NCI-H526 (cell line): ENCODE results near the gene RPS21.

Source experiments
- DNase-seq, 2 experiments: peaks; one replicate each; lab custom pipeline; 2025; lab: John Stamatoyannopoulos, UW

The RPS21 gene

DNA sequence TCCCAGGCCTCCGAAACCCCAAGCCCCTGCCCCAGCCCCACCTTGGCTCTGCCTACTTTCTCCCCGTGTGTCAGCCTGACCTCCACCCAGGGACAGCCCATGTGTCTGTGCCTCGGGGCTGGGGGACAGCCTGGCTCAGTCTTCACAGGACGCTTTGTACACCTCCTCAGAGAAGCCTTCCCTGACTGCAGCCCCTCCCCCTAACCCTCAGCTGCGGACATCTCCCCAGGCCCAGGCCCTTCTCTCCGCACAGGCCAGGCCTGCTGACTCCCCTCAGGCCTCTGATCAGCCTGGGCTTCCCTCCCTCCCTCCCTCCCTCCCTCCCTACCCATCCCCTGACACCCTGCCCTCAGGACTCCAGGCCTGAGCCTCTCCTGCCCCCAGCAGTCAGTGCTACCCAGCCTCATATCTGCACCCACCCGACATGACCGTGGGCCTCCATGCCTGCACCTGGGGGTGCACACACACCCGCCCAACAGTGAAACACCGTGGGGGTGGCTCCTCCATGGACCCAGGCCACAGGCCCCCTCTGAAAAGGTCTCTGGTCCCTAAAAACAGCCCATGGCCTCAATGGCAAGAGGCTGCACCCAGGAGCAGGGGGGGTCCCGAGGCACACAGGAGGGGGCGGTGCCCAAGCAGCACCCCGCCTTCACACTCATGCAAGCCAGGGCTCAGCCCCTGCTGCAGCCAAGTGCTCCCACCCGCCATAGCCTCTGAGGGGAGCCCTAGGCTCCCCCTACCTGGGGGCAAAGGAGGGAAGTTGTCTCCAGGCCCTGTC, 32.7 kb upstream of the RPS21 start:
- DNase-seq, result no peak

GRCh38 chr20:62354811-62355341, 32.0 kb upstream of the RPS21 start:
- DNase-seq, result no peak

DNA sequence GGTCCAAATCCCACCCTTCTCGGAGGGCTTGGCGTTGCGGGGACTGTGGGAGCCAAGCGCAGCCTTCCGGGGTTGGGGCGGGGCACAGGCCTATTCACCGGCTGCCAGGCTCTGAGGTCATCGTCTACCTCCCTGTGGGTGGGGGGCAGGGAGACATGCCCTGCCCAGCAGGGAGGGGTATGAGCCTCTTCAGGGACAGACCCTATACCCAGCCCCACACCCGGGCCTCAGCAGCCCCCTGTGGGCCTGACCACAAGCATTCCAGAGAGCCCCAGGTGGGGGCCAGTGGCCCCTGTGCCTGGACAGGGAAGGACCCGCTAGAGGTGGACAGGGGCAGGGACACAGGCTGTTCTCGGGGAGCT, 31.4 kb upstream of the RPS21 start:
- DNase-seq, result no peak

DNA sequence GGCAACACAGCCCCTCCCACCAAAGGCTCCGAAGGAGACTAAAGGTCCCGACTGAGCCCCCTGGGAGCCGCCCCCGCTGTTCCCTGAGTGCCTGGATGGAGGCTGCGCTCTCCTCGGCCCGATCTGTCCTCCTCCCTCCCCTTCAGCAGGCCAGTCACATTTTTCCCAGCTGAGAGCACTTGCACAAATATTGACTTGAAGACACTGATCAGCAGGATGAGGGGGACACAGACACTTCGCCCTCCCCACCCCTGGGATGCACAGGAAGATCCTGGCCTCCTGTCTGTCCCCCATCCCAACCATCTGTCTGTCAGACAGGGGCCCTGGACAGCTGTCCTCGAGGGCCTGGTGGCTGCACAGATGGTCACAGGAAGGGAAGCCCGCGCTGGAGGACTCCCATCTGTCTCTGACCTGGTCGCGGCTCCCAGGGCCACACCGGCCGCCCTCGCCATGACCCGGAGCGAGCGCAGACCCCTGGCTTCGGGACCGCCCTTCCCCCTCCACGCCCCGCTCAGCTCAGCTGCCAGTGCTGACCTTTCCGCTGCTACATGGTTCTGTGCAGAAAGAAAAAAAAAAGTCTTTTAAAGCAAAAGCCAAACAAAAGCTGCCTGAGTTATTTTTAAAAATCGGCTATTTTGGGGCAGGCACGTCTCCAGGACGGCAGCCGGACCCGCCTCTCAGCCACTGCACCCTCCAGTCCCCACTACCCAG, 30.9 kb upstream of the RPS21 start:
- no peak for DNase-seq

DNA sequence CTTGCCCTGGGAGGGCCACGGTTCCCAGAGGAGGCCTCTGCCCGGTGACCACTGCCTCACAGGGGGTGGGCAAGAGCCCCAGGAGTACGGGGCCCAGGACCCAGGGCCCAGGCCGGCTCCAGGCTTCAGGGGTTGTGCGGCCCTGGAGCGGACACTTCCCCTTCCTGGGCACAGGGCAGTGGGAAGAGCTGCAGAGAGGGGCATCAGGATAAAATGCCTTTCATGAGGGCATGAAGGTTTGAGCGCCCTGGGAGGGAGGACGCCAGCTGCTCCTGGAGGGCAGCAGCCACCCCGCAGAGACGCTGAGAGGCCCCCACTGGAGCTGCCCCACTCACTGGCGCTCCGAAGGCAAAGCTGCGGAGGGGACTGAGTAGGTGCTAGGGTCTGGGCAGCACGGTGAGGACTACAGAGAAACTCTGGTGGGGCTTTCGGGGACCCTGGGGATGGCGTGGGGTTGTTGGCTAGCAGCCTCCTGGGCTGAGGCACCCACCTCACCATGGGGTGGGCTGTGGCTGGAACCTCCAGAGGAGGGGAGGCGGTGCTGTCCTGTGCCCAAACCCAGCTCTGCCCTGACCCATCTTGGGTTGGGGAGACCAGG, 30.2 kb upstream of the RPS21 start:
- no peak for DNase-seq

DNA sequence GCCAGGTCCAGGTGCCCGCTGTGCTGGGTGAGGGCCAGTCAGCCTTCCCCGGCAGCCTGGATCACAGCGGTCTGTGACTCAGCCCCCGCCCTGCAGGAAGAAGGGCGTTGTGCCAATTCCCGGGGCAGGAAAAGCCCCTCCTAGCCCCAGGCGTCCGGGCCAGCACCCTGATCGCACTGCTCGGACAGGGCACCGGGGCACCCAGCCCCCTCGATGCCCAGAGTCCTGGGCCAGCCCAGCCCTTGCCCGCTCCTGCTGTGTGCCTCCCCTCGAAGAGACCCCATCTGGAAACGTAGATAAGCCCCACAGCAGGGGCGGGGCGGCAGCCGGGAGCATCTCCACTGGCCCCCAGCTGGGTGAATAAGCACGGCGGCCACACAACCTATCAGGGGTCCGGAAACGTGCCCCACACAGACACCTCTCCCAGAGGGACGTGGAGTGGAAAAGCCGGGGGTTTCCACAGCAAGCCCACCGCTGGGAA, 29.7 kb upstream of the RPS21 start:
- no peak for DNase-seq

- DNase-seq, result no peak
These were observed 29.2 kb upstream of the RPS21 start for GRCh38 chr20:62357681-62358080.

- DNase-seq, result no peak
These were observed 28.5 kb upstream of the RPS21 start for GRCh38 chr20:62358171-62359042.

DNA sequence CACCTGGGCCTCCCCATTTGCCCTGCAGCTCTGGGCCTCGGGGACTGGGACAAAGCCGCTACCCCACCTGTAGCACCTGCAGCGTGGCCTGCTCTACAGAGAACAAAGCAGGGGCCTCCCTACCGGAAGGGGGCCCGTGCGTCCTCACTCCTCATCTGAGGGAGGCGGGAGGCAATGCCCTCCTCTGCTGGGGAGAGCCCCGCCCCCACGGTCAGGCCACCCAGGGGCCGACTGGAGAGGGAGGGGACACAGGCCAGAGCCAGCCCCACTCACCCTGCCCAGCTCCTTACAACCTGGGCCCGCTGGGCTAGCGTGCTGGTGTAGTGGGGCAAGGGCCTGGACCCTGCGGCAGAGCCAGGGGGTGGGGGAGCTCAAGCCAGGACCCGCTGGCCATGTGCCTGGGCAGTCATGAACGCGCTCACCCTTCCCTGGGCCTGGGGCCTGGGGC, 27.8 kb upstream of the RPS21 start:
- DNase-seq, result no peak

GRCh38 chr20:62359491-62360121, 27.3 kb upstream of the RPS21 start:
- no peak for DNase-seq

GRCh38 chr20:62360854-62361798, 25.8 kb upstream of the RPS21 start:
- DNase-seq, result no peak

- DNase-seq, result no peak
These were observed 24.9 kb upstream of the RPS21 start for GRCh38 chr20:62361799-62362589.

DNA sequence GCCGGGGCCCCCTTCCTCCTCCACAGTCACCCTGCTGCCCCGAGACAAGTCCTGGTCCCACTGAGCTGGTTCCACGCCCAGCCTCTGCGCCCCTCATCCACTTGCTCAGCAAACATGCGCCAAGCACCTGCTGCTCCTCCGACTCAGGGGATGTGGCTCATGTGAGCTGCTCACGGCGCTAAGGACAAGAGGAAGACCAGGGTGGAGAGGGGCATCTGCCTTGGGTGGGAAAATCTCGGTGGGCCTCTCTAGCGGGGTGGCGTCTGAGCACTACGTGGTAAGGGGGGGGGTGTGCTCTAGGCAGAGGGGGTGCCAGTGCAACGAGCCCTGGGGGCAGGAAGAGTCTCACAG, 24.3 kb upstream of the RPS21 start:
- DNase-seq, result no peak

- DNase-seq, result no peak
These were observed 23.6 kb upstream of the RPS21 start for GRCh38 chr20:62362991-62363919.

GRCh38 chr20:62363920-62364851, 22.7 kb upstream of the RPS21 start:
- no peak for DNase-seq

- no peak for DNase-seq
These were observed 21.8 kb upstream of the RPS21 start for GRCh38 chr20:62364911-62365736.
